Breast epithelium (tissue), 3 donors: Measurements from ENCODE around the gene ST7L.

Experiments used
- CTCF ChIP-seq, 3 donors: fragments of 450-650 bp; IDR thresholded peaks; one replicate each; pipeline ENCODE4 v1.5.1; 2016 to 2017; ENCODE audit warnings: antibody characterized with exemption in 3 of 3, mild to moderate bottlenecking in 3 of 3, moderate library complexity in 3 of 3
- POLR2A ChIP-seq: fragments of 450-650 bp; IDR thresholded peaks from one replicate; pipeline ENCODE4 v1.6.1; 2016; ENCODE audit warnings: antibody characterized with exemption, mild to moderate bottlenecking, moderate library complexity
- POLR2AphosphoS5 ChIP-seq, 3 donors: sonication (generic); formaldehyde crosslinking; IDR thresholded peaks; one replicate each; pipeline ENCODE4 v1.6.1; 2017; ENCODE audit warnings: antibody characterized with exemption in 3 of 3

- TF ChIP-seq POLR2A (no peak), CTCF (IDR thresholded peaks at IDR 0.05) (no peak), POLR2AphosphoS5 (IDR thresholded peaks at IDR 0.05) (no peak)
Observed at GRCh38 chr1:112502826-112503225, 116.1 kb downstream of the ST7L start.
